Thyroid gland (tissue), 4 donors: ENCODE measurements around the gene SCAMP1. TPM values are rescaled to one million over a fixed set of nuclear protein-coding genes. Genes with fewer than 3 reads are reported as not detected.

Experiments
- DNase-seq, 2 donors: peaks; one replicate each; pipeline ENCODE4 v3.0.0-alpha.2; 2019
- H3K27ac ChIP-seq, 3 donors: fragments of 200-600 bp; sonication (generic); 1 replicate in 2 of 3; 2 replicates in 1 of 3; pipeline ENCODE4 v1.5.1; 2016 to 2019; ENCODE audit warnings: mild to moderate bottlenecking in 1 of 3, moderate library complexity in 1 of 3
- H3K27me3 ChIP-seq: fragments of 200-600 bp; sonication (generic); one replicate; pipeline ENCODE4 v1.5.1; 2019
- H3K36me3 ChIP-seq, 2 donors: fragments of 200-600 bp; sonication (generic); one replicate each; pipeline ENCODE4 v1.5.1; 2016 to 2019
- H3K4me1 ChIP-seq, 2 donors: fragments of 200-600 bp; sonication (generic); one replicate each; pipeline ENCODE4 v1.5.1; 2017 to 2019
- H3K4me3 ChIP-seq, 3 donors: fragments of 200-600 bp; sonication (generic); replicated peaks in 1 of 3; 1 replicate in 2 of 3; 2 replicates in 1 of 3; pipeline ENCODE4 v1.5.1; 2016; ENCODE audit warnings: mild to moderate bottlenecking in 1 of 3
- H3K9me3 ChIP-seq: fragments of 200-600 bp; sonication (generic); one replicate; pipeline ENCODE4 v1.5.1; 2017
- POLR2A ChIP-seq, 2 donors: fragments of 450-650 bp; IDR thresholded peaks; one replicate each; pipeline ENCODE4 v1.6.1; 2017; ENCODE audit warnings: antibody characterized with exemption in 2 of 2, mild to moderate bottlenecking in 2 of 2, moderate library complexity in 1 of 2
- WGBS, 2 donors: methylation state at CpG; one replicate each; pipeline ENCODE4 v1.1.5; 2017; 5-methylcytosine and 5-hydroxymethylcytosine counted together
- intact Hi-C: fragments of 100-400 bp; cut with DNase I; formaldehyde crosslinking; loops from one replicate; pipeline ENCODE4 v1.15.1; 2023
- small RNA-seq: library from RNA; depleted of rRNA; stranded (forward); fragments of <200 nt; gene quantifications from one replicate; pipeline ENCODE3, GENCODE V24; 2016
- total RNA-seq, 4 donors: library from RNA; depleted of rRNA; stranded (reverse); fragments of >200 nt; gene quantifications; one replicate each; pipeline ENCODE4 v1.2.3, GENCODE V29; 2016
- TF ChIP-seq, protein P1 (sequence below), 6 experiments: fragments of 200-600 bp in 3 of 6; fragments of 450-650 bp in 3 of 6; sonication (generic) in 3 of 6; IDR thresholded peaks; one replicate each; pipeline ENCODE4 v1.5.1; 2016 to 2019; ENCODE audit warnings: antibody characterized with exemption in 6 of 6, mild to moderate bottlenecking in 2 of 6, inconsistent platforms in 1 of 6, moderate library complexity in 1 of 6

The SCAMP1 gene
- total RNA-seq, 4 donors from 2014 or later = 45.0 to 56.1 (median 49.9) TPM

DNA sequence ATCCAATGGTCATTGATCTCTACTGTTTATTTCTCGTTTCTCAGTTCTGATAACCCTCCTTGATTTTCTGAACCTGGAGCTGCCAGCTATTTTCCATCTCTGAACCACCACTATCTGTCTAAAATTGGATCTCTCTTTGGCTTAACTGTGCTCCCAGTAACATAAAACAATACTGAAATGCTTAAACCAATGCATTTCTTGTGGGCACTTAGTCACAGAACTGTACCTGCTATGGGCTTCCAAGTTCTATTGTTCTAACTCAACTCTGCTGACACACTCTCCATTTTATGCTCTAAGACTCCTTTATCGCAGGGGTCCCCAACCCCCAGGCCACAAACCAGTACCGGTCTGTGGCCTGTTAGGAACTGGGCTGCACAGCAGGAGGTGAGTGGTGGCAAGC is 167.5 kb downstream of the SCAMP1 start:
- Histone ChIP-seq H3K27ac (peak overlapping the region in 2 of 3 donors; percentile 52 to 61), H3K27me3 (no peaks in the 10 kb centered on the region), H3K4me3 (no peak overlapping the region), H3K9me3 (no peaks in the 10 kb centered on the region), H3K36me3 (no peaks in the 10 kb centered on the region), H3K4me1 (peaks cover 10 to 19% of the 10 kb centered on the region in 2 donors)
- no peak for DNase-seq
- intact Hi-C loops = loop anchor here (10.0 kb wide), 1 partner anchor 163 kb away; the partner anchor contains the start of gene SCAMP1
- TF ChIP-seq, protein P1, sequence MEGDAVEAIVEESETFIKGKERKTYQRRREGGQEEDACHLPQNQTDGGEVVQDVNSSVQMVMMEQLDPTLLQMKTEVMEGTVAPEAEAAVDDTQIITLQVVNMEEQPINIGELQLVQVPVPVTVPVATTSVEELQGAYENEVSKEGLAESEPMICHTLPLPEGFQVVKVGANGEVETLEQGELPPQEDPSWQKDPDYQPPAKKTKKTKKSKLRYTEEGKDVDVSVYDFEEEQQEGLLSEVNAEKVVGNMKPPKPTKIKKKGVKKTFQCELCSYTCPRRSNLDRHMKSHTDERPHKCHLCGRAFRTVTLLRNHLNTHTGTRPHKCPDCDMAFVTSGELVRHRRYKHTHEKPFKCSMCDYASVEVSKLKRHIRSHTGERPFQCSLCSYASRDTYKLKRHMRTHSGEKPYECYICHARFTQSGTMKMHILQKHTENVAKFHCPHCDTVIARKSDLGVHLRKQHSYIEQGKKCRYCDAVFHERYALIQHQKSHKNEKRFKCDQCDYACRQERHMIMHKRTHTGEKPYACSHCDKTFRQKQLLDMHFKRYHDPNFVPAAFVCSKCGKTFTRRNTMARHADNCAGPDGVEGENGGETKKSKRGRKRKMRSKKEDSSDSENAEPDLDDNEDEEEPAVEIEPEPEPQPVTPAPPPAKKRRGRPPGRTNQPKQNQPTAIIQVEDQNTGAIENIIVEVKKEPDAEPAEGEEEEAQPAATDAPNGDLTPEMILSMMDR (IDR thresholded peaks at IDR 0.05) = no peak
- TF ChIP-seq POLR2A (IDR thresholded peaks at IDR 0.05) = no peak
- WGBS, 2 donors = 89 to 98% methylated on average over 3 of the region's 3 CpGs

Small RNA genes within 50 kb of the gene (small RNA-seq; reads per million reads assigned to genes)
- not detected for gene RF00019
- gene RNU6-183P = not detected

Other genes with a start within 250 kb of the SCAMP1 start
- 10 to 100 TPM; 60.9 to 86.6 (median 72.2) TPM for gene AP3B1, start 65.9 kb upstream of the SCAMP1 start, total RNA-seq